GM18870 (cell line): ENCODE measurements around the gene CAMKMT.

Experiments used
- ATAC-seq: cut with Tn5 transposase; IDR thresholded peaks from one replicate; pipeline ENCODE4 v1.9.1; 2021; ENCODE audit warnings: moderate library complexity; ENCODE audit not compliant: unreplicated experiment

CAMKMT gene

DNA sequence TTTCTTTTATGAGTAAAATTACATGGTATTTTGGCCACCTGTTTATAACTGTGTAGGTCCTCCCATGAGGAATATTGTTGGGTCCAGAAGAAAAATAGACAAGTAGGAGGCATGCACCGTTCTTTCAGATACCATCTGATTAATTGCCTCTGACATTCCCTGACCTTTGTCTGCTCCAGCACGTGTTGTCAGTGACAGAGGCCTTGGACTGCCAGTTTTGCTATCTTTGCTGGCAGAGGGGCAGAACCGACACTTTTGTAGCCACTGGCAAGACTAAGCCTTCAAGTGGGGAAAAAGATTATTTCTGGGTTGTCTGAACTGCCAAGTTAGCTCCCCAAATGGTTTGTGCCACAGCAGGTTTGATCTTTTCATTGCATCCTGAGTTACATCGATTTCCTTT lies 276.9 kb downstream of the CAMKMT start:
- ATAC-seq: no peak

GRCh38 chr2:44639399-44639798 lies 277.7 kb downstream of the CAMKMT start:
- ATAC-seq: no peak

GRCh38 chr2:44642123-44642857 lies 280.5 kb downstream of the CAMKMT start:
- ATAC-seq: no peak

DNA sequence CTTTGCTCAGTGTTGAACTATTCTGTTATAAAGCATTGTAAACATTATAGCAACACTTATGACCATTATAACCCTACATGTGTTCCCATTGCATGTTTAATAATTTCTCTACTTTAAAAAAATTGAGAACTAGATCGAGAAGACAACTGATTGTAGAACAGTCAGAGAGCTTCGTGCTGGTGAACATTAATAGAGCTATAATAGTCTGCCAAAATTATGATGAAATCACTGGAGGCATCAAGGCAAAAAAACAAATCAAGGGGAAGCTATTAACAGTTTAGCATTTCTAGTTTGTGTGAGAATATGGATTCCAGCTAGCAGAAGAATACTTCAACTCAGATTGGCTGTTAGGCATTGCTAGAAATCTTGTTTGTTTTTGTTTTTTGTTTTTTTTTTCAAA lies 284.2 kb downstream of the CAMKMT start:
- no peak for ATAC-seq

GRCh38 chr2:44649381-44649780 lies 287.6 kb downstream of the CAMKMT start:
- ATAC-seq: no peak

DNA sequence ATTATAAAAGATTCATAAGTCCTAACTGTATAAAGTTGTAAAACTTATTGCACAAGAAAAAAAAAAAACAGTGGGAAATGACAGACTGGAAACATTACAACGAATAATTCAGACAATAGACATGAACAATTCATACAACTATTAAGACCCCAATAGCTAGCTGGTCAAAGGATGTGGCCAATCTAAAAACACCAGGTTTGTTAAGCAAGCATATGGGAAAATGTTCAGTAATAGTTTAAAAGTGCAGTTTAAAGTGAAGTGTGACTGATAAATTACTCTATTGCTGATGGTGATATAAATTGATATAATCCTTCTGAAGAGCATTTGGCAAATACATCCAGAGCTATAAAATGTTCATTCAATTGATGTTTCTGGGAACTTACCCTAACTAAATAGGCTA lies 289.0 kb downstream of the CAMKMT start:
- no peak for ATAC-seq

DNA sequence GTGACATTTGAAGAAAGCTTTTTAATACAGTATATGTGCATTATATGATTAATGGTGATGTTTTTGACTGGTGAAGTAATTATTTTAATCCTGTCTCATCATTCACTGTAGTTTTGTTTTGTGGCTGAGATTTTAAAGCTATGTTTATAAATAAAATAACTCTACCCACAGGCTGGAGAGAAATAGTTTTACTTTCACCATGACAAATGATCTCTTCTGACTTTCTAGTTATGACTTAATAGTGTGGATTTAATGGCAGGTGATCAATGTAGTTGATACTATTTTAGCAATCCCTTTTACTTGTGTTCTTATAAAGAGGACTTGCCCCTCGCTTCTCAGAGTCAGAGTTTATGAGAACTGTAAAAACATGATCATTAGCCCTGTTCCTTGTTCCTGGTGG lies 290.2 kb downstream of the CAMKMT start:
- ATAC-seq: no peak

DNA sequence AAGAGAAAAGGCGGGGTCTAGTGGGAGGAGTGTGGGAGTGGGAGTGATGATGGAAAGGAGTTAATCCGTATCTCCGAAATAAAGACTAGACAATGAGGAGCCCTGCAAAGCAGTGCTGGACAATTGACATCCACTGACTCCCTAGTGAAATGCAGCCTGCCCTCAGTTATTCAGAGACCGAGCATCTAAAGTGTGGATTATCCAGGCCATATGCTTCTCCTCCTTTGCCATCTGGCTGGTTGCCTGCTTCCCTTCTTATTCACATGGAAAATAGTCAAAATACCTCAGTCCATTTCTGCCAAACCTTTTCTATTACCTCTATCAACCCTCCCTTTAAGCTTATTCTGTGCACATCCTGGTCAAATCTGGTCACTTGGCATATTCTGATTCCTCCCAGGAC lies 291.0 kb downstream of the CAMKMT start:
- ATAC-seq: no peak

- ATAC-seq: no peak
These were observed 293.7 kb downstream of the CAMKMT start for GRCh38 chr2:44655401-44655864.

DNA sequence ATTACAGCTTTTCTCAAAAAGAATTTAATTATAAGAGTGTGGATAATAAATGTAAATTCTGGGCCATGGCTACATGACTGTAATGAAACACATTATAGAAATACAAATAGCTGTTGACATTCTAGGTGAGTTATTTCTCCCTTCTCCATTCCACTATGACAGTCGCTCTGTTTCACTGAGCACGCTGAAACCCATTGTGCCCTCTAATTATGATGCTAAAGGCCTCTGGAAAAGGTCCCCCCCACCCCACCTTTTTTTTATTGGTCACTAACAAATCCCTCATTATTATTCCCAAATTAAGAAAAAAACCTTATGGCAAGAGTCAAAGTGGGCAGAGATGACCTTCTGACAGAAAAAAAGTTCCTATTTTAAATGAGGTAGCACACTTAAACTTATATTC lies 294.7 kb downstream of the CAMKMT start:
- no peak for ATAC-seq

GRCh38 chr2:44663471-44664073 lies 301.8 kb downstream of the CAMKMT start:
- ATAC-seq: no peak

DNA sequence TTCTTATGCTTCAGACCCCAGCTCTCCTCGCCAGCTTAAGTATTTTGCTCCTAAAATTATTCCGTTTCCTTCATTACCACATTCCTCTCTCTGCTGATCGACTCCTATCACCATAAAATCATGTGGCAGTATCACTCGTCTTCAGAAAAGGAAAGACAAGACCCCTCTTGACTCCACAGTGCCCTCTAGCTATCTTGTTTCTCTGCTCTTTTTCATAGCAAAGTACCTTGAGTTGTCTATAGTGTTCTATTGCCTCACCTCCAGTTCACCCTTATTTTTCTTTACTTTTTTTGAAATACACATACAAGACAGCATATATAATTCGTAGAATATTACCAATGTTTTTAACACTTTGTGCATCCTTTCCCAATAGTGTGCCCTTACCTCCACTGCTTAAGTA lies 306.6 kb downstream of the CAMKMT start:
- no peak for ATAC-seq

GRCh38 chr2:44671276-44671675 lies 309.5 kb downstream of the CAMKMT start:
- ATAC-seq: no peak

GRCh38 chr2:44671916-44672315 lies 310.2 kb downstream of the CAMKMT start:
- no peak for ATAC-seq

DNA sequence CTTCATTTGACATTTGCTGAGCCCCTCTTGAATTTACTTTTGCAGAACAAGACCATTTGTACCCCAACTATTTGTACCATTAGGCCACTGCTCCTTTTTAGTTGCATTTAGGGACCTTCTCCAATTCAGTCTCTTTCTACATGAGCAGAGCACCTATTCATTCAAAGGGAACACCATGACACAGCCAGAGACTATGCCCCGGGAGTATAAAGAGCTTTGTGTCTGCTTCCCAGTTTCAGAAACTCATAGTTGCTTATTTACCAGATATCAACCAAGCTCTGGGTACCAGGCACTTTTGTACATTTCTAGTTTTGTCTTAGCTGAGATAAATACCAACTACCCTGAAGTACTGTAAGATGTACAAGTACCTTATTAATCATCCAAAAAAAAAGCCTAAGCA lies 310.7 kb downstream of the CAMKMT start:
- no peak for ATAC-seq

- ATAC-seq: no peak
These were observed 312.9 kb downstream of the CAMKMT start for GRCh38 chr2:44674473-44675284.

GRCh38 chr2:44676379-44676778 lies 314.6 kb downstream of the CAMKMT start:
- no peak for ATAC-seq

DNA sequence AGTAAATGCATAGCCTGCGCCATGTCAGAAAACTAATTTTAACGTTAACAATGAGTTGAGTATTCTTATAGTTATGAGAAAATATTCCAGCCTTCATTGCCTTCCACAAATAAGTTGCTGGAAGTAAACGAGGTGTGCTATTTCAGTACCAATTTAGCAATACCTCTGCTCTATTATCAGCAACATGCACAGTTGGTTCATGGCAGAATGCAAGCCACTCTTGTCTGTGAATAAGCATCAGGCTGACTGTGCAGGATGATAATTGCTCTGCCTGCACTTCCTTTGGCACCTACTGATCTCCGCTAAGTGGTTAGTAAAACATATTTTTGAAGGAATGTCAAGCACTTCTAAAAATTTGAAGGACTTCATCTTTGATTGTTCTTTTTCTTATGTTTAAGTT lies 317.8 kb downstream of the CAMKMT start:
- ATAC-seq: no peak

DNA sequence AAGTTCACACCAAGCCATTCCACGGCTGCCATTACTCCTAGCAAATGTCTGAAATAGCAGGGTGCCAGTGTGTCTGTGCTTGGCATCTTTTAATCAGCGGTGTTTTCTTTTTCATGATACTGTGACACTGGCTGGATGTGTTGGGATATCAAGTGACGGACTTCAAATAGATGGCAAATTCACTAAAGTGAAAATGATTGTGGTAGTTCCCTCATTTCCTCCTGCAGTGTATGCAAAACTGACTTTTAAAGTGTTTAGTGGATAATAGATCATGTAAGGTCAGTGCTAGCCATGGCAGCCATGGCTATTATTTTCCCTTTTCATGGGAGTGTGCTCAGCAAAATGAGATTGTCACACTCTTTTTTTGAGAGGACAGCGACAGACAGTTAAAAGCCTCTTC lies 318.2 kb downstream of the CAMKMT start:
- ATAC-seq: no peak

DNA sequence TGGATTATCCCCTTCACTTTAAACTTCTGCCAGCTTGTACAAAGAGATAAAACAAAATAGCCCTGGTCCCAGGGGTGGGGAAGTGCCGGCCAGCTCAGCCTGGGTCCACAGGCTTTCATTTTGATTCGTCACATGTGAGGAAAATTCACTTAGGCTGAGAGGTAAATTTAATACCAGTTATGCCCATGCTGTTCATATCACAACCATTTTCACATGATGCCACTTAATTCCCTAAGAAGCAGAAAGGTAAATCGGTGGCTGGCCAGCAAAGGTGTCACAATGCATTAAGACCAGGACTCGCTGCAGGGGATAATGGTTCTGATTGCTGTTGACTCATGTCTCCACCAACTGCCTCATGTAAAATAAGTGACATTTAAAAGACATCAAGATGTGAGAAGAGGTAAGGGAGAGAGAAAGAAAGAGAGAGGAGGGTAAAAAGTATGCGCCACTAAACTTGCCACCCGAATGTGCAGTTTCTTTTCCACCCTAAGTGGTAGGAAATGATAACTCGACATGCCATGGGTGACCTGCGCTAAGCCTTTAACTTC lies 318.8 kb downstream of the CAMKMT start:
- ATAC-seq: no peak

DNA sequence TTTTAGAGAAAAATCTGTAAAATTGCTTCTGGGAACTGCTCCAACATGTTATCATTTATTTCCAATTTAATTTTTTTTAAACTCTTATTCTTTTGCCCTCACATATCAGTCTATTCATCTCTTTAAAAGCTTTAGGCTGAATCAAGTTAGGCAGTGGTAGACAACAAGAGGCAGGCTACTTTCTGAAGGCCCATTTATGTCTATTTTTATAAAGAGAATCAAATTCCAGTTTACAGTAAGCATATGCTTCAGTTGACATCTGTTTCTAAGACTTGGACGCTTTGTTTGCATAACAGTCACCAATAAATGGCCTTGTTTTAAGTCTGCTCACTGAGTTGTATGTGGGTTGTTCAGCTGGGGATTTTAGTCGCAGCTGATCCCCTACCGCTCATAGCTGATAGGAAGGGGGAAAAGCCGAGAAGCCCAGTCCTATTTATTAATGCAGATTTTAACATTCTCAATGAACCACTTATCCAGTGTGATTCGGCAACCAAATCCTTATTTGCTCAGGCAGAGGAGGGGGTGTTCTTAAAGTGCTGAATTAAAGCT lies 319.3 kb downstream of the CAMKMT start:
- ATAC-seq: no peak
